Activated CD4-positive, alpha-beta T cell treated with anti-CD3 and anti-CD28 coated beads for 36 hours (primary cell): Measurements from ENCODE around the gene CTRB1. TPM values are rescaled to one million over a fixed set of nuclear protein-coding genes. Genes with fewer than 3 reads are reported as not detected.

Source experiments
- ATAC-seq: fragments of 200-7000 bp; cut with Tn5 transposase; one replicate; pipeline ENCODE4 v1.10.0; 2021; ENCODE audit warnings: mild to moderate bottlenecking, moderate library complexity
- CTCF ChIA-PET: fragments of 350-600 bp; sonication (Branson Sonifier 250); formaldehyde crosslinking; loops from one replicate; lab custom pipeline; 2021; ENCODE audit warnings: antibody characterized with exemption; lab: Charles Lee
- POLR2A ChIA-PET: fragments of 350-600 bp; sonication (Branson Sonifier 250); formaldehyde crosslinking; loops from one replicate; lab custom pipeline; 2021; ENCODE audit warnings: antibody characterized with exemption, inconsistent platforms; lab: Charles Lee
- DNase-seq: peaks from one replicate; pipeline ENCODE4 v3.0.0-alpha.2; 2020
- H3K27ac Mint-ChIP-seq: one replicate; pipeline ENCODE4 v1.8.0; 2021; ENCODE audit warnings: mixed read lengths
- H3K27me3 Mint-ChIP-seq: one replicate; pipeline ENCODE4 v1.8.0; 2021; ENCODE audit warnings: mixed read lengths
- H3K36me3 Mint-ChIP-seq: one replicate; pipeline ENCODE4 v1.8.0; 2021; ENCODE audit warnings: low read depth, mixed read lengths
- H3K4me1 Mint-ChIP-seq: one replicate; pipeline ENCODE4 v1.8.0; 2021; ENCODE audit warnings: mixed read lengths
- H3K4me3 Mint-ChIP-seq: one replicate; pipeline ENCODE4 v1.8.0; 2021; ENCODE audit warnings: mild to moderate bottlenecking, moderate library complexity, mixed read lengths
- H3K9me3 Mint-ChIP-seq: one replicate; pipeline ENCODE4 v1.8.0; 2021; ENCODE audit warnings: low read depth, mixed read lengths
- intact Hi-C, 2 experiments: fragments of 100-400 bp; cut with DNase I in 1 of 2; cut with micrococcal nuclease in 1 of 2; formaldehyde crosslinking; loops; one replicate each; pipeline versions ENCODE4 v1.14.2 to v1.15.1; 2022 to 2024; cut with DNase I, micrococcal nuclease
- total RNA-seq, 2 experiments: library from RNA; stranded (reverse); gene quantifications; one replicate each; pipeline ENCODE4 v1.2.3, GENCODE V29; 2021

CTRB1 gene
- total RNA-seq, 2 experiments from 2014 or later = not detected

GRCh38 chr16:75227361-75228142 lies 8.8 kb downstream of the CTRB1 start:
- peaks cover 3% of the 10 kb centered on the region for H3K27me3 Mint-ChIP-seq
- CTCF ChIA-PET = no interaction called here
- ATAC-seq (no peak), DNase-seq (no peak)
- intact Hi-C loops = no loop called here
- no peaks in the 10 kb centered on the region for H3K4me1 Mint-ChIP-seq
- H3K9me3 Mint-ChIP-seq = no peaks in the 10 kb centered on the region
- no peaks in the 10 kb centered on the region for H3K36me3 Mint-ChIP-seq
- POLR2A ChIA-PET = no interaction called here
- no peak overlapping the region for H3K4me3 Mint-ChIP-seq
- H3K27ac Mint-ChIP-seq = no peak overlapping the region

GRCh38 chr16:75228143-75228976 lies 9.6 kb downstream of the CTRB1 start:
- no peak overlapping the region for H3K27ac Mint-ChIP-seq
- no peaks in the 10 kb centered on the region for H3K36me3 Mint-ChIP-seq
- H3K4me3 Mint-ChIP-seq = no peak overlapping the region
- no peaks in the 10 kb centered on the region for H3K9me3 Mint-ChIP-seq
- intact Hi-C loops = no loop called here
- CTCF ChIA-PET = interaction anchor here (1.0 kb wide), 1 partner anchor 159 kb away, joined by 3 read pairs; no protein-coding TSS in a partner anchor
- no peaks in the 10 kb centered on the region for H3K4me1 Mint-ChIP-seq
- POLR2A ChIA-PET = no interaction called here
- H3K27me3 Mint-ChIP-seq = peaks cover 3% of the 10 kb centered on the region
- ATAC-seq (no peak), DNase-seq (no peak)

- no peak for DNase-seq
- no peak overlapping the region for H3K4me3 Mint-ChIP-seq
- intact Hi-C loops = loop anchor here (1.0 to 10.0 kb wide), 5 partner anchors 20 to 535 kb away; no protein-coding TSS in a partner anchor
- no peaks in the 10 kb centered on the region for H3K36me3 Mint-ChIP-seq
- no peak overlapping the region for H3K27ac Mint-ChIP-seq
- ATAC-seq = no peak
- ChIA-PET POLR2A (interaction anchor here (0.5 to 0.6 kb wide), 2 partner anchors 211 to 218 kb away, joined by 3 read pairs; no protein-coding TSS in a partner anchor), CTCF (interaction anchor here (0.6 to 1.0 kb wide), 3 partner anchors 64 to 158 kb away, joined by 3 to 4 read pairs (median 3); no protein-coding TSS in a partner anchor)
- H3K9me3 Mint-ChIP-seq = no peaks in the 10 kb centered on the region
- peaks cover 2% of the 10 kb centered on the region for H3K4me1 Mint-ChIP-seq
- peaks cover 3% of the 10 kb centered on the region for H3K27me3 Mint-ChIP-seq
Observed at GRCh38 chr16:75229172-75230031, 10.6 kb downstream of the CTRB1 start.

- H3K4me3 Mint-ChIP-seq = no peak overlapping the region
- ChIA-PET CTCF (interaction anchor here (0.6 to 6.8 kb wide), 2 partner anchors 155 to 277 kb away, joined by 3 to 90 read pairs; no protein-coding TSS in a partner anchor), POLR2A (no interaction called here)
- intact Hi-C loops = loop anchor here (1.0 to 10.0 kb wide), 5 partner anchors 21 to 534 kb away; no protein-coding TSS in a partner anchor
- no peaks in the 10 kb centered on the region for H3K9me3 Mint-ChIP-seq
- DNase-seq (no peak), ATAC-seq (no peak)
- H3K27ac Mint-ChIP-seq = no peak overlapping the region
- peaks cover 2% of the 10 kb centered on the region for H3K4me1 Mint-ChIP-seq
- H3K27me3 Mint-ChIP-seq = peaks cover 3% of the 10 kb centered on the region
- H3K36me3 Mint-ChIP-seq = no peaks in the 10 kb centered on the region
Observed at GRCh38 chr16:75230471-75231110, 11.8 kb downstream of the CTRB1 start.

GRCh38 chr16:75231570-75231969 lies 12.8 kb downstream of the CTRB1 start:
- Mint-ChIP-seq H3K4me1 (peaks cover 2% of the 10 kb centered on the region), H3K9me3 (no peaks in the 10 kb centered on the region), H3K4me3 (no peak overlapping the region), H3K36me3 (no peaks in the 10 kb centered on the region), H3K27me3 (peaks cover 3% of the 10 kb centered on the region), H3K27ac (no peak overlapping the region)
- ChIA-PET POLR2A (no interaction called here), CTCF (interaction anchor here (6.8 kb wide), 1 partner anchor 154 kb away, joined by 90 read pairs; no protein-coding TSS in a partner anchor)
- no peak for ATAC-seq
- no peak for DNase-seq
- intact Hi-C loops = loop anchor here (5.0 to 10.0 kb wide), 4 partner anchors 34 to 533 kb away; no protein-coding TSS in a partner anchor

- intact Hi-C loops = loop anchor here (1.0 to 10.0 kb wide), 6 partner anchors 36 to 531 kb away; no protein-coding TSS in a partner anchor
- no peaks in the 10 kb centered on the region for H3K27me3 Mint-ChIP-seq
- ATAC-seq (no peak), DNase-seq (no peak)
- H3K4me1 Mint-ChIP-seq = peaks cover 2% of the 10 kb centered on the region
- H3K9me3 Mint-ChIP-seq = no peaks in the 10 kb centered on the region
- H3K4me3 Mint-ChIP-seq = no peak overlapping the region
- H3K27ac Mint-ChIP-seq = no peak overlapping the region
- H3K36me3 Mint-ChIP-seq = no peaks in the 10 kb centered on the region
- ChIA-PET CTCF (interaction anchor here (0.6 to 6.8 kb wide), 39 partner anchors 13 to 1373 kb away, joined by 3 to 90 read pairs (median 4); no protein-coding TSS in a partner anchor), POLR2A (interaction anchor here (0.7 kb wide), 1 partner anchor 169 kb away, joined by 3 read pairs; no protein-coding TSS in a partner anchor)
Observed at GRCh38 chr16:75233611-75233938, 14.8 kb downstream of the CTRB1 start.

- no peak for DNase-seq
- Mint-ChIP-seq H3K27me3 (no peaks in the 10 kb centered on the region), H3K4me3 (no peak overlapping the region), H3K27ac (no peak overlapping the region), H3K4me1 (peaks cover 2% of the 10 kb centered on the region), H3K36me3 (no peaks in the 10 kb centered on the region), H3K9me3 (no peaks in the 10 kb centered on the region)
- intact Hi-C loops = loop anchor here (1.0 to 10.0 kb wide), 6 partner anchors 38 to 530 kb away; partner anchors contain the start of gene TMEM170A (in 1 of the 2)
- ATAC-seq = no peak
- POLR2A ChIA-PET = no interaction called here
- CTCF ChIA-PET = interaction anchor here (0.6 to 6.8 kb wide), 13 partner anchors 15 to 397 kb away, joined by 3 to 90 read pairs (median 5); no protein-coding TSS in a partner anchor
Observed at GRCh38 chr16:75234856-75235696, 16.3 kb downstream of the CTRB1 start.

- Mint-ChIP-seq H3K36me3 (no peaks in the 10 kb centered on the region), H3K9me3 (no peaks in the 10 kb centered on the region), H3K4me3 (no peak overlapping the region), H3K27me3 (no peaks in the 10 kb centered on the region), H3K4me1 (peaks cover 2% of the 10 kb centered on the region), H3K27ac (no peak overlapping the region)
- intact Hi-C loops = loop anchor here in 1 of 2 experiments (10.0 kb wide), 1 partner anchor 529 kb away; no protein-coding TSS in a partner anchor
- no peak for DNase-seq
- ChIA-PET CTCF (interaction anchor here (1.1 to 6.8 kb wide), 3 partner anchors 38 to 158 kb away, joined by 8 to 90 read pairs (median 34); no protein-coding TSS in a partner anchor), POLR2A (no interaction called here)
- no peak for ATAC-seq
Observed at GRCh38 chr16:75235721-75236193, 17.0 kb downstream of the CTRB1 start.

- POLR2A ChIA-PET = no interaction called here
- peak; percentile 63 for DNase-seq
- CTCF ChIA-PET = interaction anchor here (0.7 to 6.8 kb wide), 4 partner anchors 37 to 150 kb away, joined by 3 to 90 read pairs (median 20); no protein-coding TSS in a partner anchor
- Mint-ChIP-seq H3K27ac (no peak overlapping the region), H3K27me3 (no peaks in the 10 kb centered on the region), H3K36me3 (no peaks in the 10 kb centered on the region), H3K4me1 (peaks cover 2% of the 10 kb centered on the region), H3K9me3 (no peaks in the 10 kb centered on the region), H3K4me3 (no peak overlapping the region)
- intact Hi-C loops = loop anchor here in 1 of 2 experiments (10.0 kb wide), 1 partner anchor 529 kb away; no protein-coding TSS in a partner anchor
- peak; percentile 65 for ATAC-seq
Observed at GRCh38 chr16:75236232-75236631, 17.4 kb downstream of the CTRB1 start.
